HepG2 (cell line): Measurements from ENCODE around the gene TBL3. TPM values are rescaled to one million over a fixed set of nuclear protein-coding genes. Genes with fewer than 3 reads are reported as not detected.

Experiments used
- ASH2L ChIP-seq: fragments of 300-600, 200-600 bp; sonication (generic); IDR thresholded peaks from 2 replicates; pipeline ENCODE4 v1.7.0; 2017; ENCODE audit warnings: low read depth, mild to moderate bottlenecking, moderate library complexity, mixed read lengths, low read length; ENCODE audit not compliant: insufficient read length
- BCL6 ChIP-seq: IDR thresholded peaks from 2 replicates; pipeline ENCODE4 v1.6.1; 2016; ENCODE audit warnings: missing genetic modification reagents, missing compliant biosample characterization
- CC2D1A ChIP-seq: sonication (generic); formaldehyde crosslinking; IDR thresholded peaks from 2 replicates; pipeline ENCODE4 v1.8.1; 2023; ENCODE audit warnings: mild to moderate bottlenecking, missing genetic modification reagents
- GLI4 ChIP-seq: sonication (generic); formaldehyde crosslinking; IDR thresholded peaks from 2 replicates; pipeline ENCODE4 v1.5.1; 2020; ENCODE audit warnings: missing genetic modification reagents, mild to moderate bottlenecking, moderate library complexity, borderline replicate concordance
- JUND ChIP-seq: sonication (generic); formaldehyde crosslinking; IDR thresholded peaks from 2 replicates; pipeline ENCODE4 v1.8.0; 2022; ENCODE audit warnings: mild to moderate bottlenecking, missing genetic modification reagents
- KAT8 ChIP-seq: IDR thresholded peaks from 2 replicates; pipeline ENCODE4 v1.6.1; 2016; ENCODE audit warnings: missing genetic modification reagents, missing compliant biosample characterization
- NFKB2 ChIP-seq: sonication (generic); formaldehyde crosslinking; IDR thresholded peaks from 2 replicates; pipeline ENCODE4 v1.4.0; 2020; ENCODE audit warnings: missing genetic modification reagents, borderline replicate concordance
- NONO ChIP-seq, 2 experiments: fragments of 450-650 bp in 1 of 2; sonication (generic) in 1 of 2; formaldehyde crosslinking in 1 of 2; IDR thresholded peaks in 1 of 2; conservative IDR thresholded peaks in 1 of 2; 2 replicates each; pipeline versions ENCODE4 v1.6.1 to v1.8.0; 2017 to 2022; ENCODE audit warnings: mild to moderate bottlenecking in 1 of 2, missing genetic modification reagents in 1 of 2, moderate library complexity in 1 of 2
- SIX1 ChIP-seq: sonication (generic); formaldehyde crosslinking; IDR thresholded peaks from 2 replicates; pipeline ENCODE4 v1.4.0; 2020; ENCODE audit warnings: missing genetic modification reagents, borderline replicate concordance
- TFDP1 ChIP-seq: IDR thresholded peaks from 2 replicates; pipeline ENCODE4 v1.6.1; 2016; ENCODE audit warnings: missing compliant biosample characterization, missing genetic modification reagents, borderline replicate concordance
- TFDP2 ChIP-seq: sonication (generic); formaldehyde crosslinking; IDR thresholded peaks from 2 replicates; pipeline ENCODE4 v1.4.0; 2020; ENCODE audit warnings: missing genetic modification reagents
- THAP11 ChIP-seq: IDR thresholded peaks from 2 replicates; pipeline ENCODE4 v1.6.1; 2016; ENCODE audit warnings: missing biosample characterization, missing genetic modification reagents
- U2AF2 ChIP-seq: fragments of 200-400 bp; formaldehyde crosslinking; IDR thresholded peaks from 2 replicates; pipeline ENCODE4 v1.6.1; 2017; ENCODE audit warnings: low read depth, mild to moderate bottlenecking, low read length
- ZBTB20 ChIP-seq: sonication (generic); formaldehyde crosslinking; IDR thresholded peaks from 2 replicates; pipeline ENCODE4 v1.8.1; 2023; ENCODE audit warnings: missing genetic modification reagents, low read depth, mild to moderate bottlenecking, borderline replicate concordance
- ZNF30 ChIP-seq: sonication (generic); formaldehyde crosslinking; IDR thresholded peaks from 2 replicates; pipeline ENCODE4 v1.5.0; 2020; ENCODE audit warnings: mild to moderate bottlenecking, missing genetic modification reagents
- ZNF329 ChIP-seq: sonication (generic); formaldehyde crosslinking; IDR thresholded peaks from 2 replicates; pipeline ENCODE4 v1.9.0; 2021; ENCODE audit warnings: low read depth, mild to moderate bottlenecking, missing genetic modification reagents
- ZNF343 ChIP-seq: sonication (generic); formaldehyde crosslinking; IDR thresholded peaks from 2 replicates; pipeline ENCODE4 v1.4.0; 2020; ENCODE audit warnings: mild to moderate bottlenecking, missing genetic modification reagents
- ZNF451 ChIP-seq: sonication (generic); formaldehyde crosslinking; IDR thresholded peaks from 2 replicates; pipeline ENCODE4 v1.5.0; 2020; ENCODE audit warnings: mild to moderate bottlenecking, missing genetic modification reagents
- ZNF687 ChIP-seq: sonication (generic); formaldehyde crosslinking; IDR thresholded peaks from 2 replicates; pipeline ENCODE4 v1.5.1; 2020; ENCODE audit warnings: mild to moderate bottlenecking, missing genetic modification reagents, moderate library complexity
- ZNF709 ChIP-seq: sonication (generic); formaldehyde crosslinking; IDR thresholded peaks from 2 replicates; pipeline ENCODE4 v1.5.0; 2020; ENCODE audit warnings: mild to moderate bottlenecking, missing genetic modification reagents
- ZNF746 ChIP-seq: sonication (generic); formaldehyde crosslinking; IDR thresholded peaks from 2 replicates; pipeline ENCODE4 v1.8.0; 2022; ENCODE audit warnings: mild to moderate bottlenecking, missing genetic modification reagents
- ZNF841 ChIP-seq: sonication (generic); formaldehyde crosslinking; IDR thresholded peaks from 2 replicates; pipeline ENCODE4 v1.8.1; 2023; ENCODE audit warnings: missing genetic modification reagents, borderline replicate concordance
- ZSCAN5A ChIP-seq: sonication (generic); formaldehyde crosslinking; IDR thresholded peaks from 2 replicates; pipeline ENCODE4 v1.8.0; 2022; ENCODE audit warnings: mild to moderate bottlenecking, missing genetic modification reagents, borderline replicate concordance
- polyA plus RNA-seq, 8 experiments: library from polyadenylated mRNA; depleted of rRNA in 3 of 8; stranded (reverse) in 7 of 8; unstranded in 1 of 8; fragments of >200 nt; fragmentation: Illumina TruSeq in 4 of 8; extraction: Trizol in 4 of 8; gene quantifications; 2 replicates each; pipeline versions ENCODE4 v1.2.1 to v1.2.3, GENCODE V29; 2011 to 2016; ENCODE audit warnings: low read depth in 4 of 8, missing spikeins in 1 of 8, mixed read lengths in 1 of 8; ENCODE audit not compliant: insufficient read depth in 1 of 8
- total RNA-seq, 5 experiments: library from RNA; depleted of rRNA; stranded (reverse); fragments of >200 nt; fragmentation: Illumina TruSeq; extraction: Trizol; gene quantifications; 2 replicates each; pipeline ENCODE4 v1.2.3, GENCODE V29; 2016; ENCODE audit warnings: low read depth in 1 of 5

TBL3 gene
- total and polyA plus RNA-seq, 2 of the 13 experiments (the other 11 are each of a cell fraction or from before 2014, with no cell fraction given), result 16.8 to 38.0 TPM

GRCh38 chr16:2008631-2009163, 36.8 kb downstream of the TBL3 start (continued):
- peak; percentile 69 for TF ChIP-seq TFDP1
- peak; percentile 57; the same call in 1 of the 2 replicates for TF ChIP-seq NFKB2 (CRISPR knock-in tag)
- TF ChIP-seq CC2D1A (CRISPR knock-in tag), result no peak
- no peak for TF ChIP-seq ZBTB20 (CRISPR knock-in tag)
- no peak for TF ChIP-seq ZSCAN5A (CRISPR knock-in tag)
- peak; percentile 69 for TF ChIP-seq ZNF687 (CRISPR knock-in tag)
- no peak for TF ChIP-seq ASH2L
- TF ChIP-seq U2AF2, result no peak
- TF ChIP-seq ZNF343, result no peak
- TF ChIP-seq NONO (IDR thresholded peaks at IDR 0.05), result no peak
- no peak for TF ChIP-seq NONO (CRISPR knock-in tag; conservative IDR thresholded peaks at IDR 0.05)
- peak; percentile 26; the same call in 1 of the 2 replicates for TF ChIP-seq TFDP2
- 0 out of 2 replicates have a peak, but pooled peaks have one; percentile 45 for TF ChIP-seq ZNF30
- TF ChIP-seq JUND (CRISPR knock-in tag), result no peak
- no peak for TF ChIP-seq SIX1 (CRISPR knock-in tag)
- no peak for TF ChIP-seq KAT8 (CRISPR knock-in tag)
- no peak for TF ChIP-seq ZNF451 (CRISPR knock-in tag)
- no peak for TF ChIP-seq ZNF746
- no peak for TF ChIP-seq GLI4 (CRISPR knock-in tag)
- TF ChIP-seq ZNF709 (CRISPR knock-in tag), result no peak
- peak; percentile 80 for TF ChIP-seq BCL6 (CRISPR knock-in tag)
- no peak for TF ChIP-seq ZNF329 (CRISPR knock-in tag)
- TF ChIP-seq THAP11 (CRISPR knock-in tag), result no peak; the same call in 1 of the 2 replicates
- TF ChIP-seq ZNF841 (CRISPR knock-in tag), result no peak
